NCI-H187 (cell line): ENCODE measurements around the gene ARHGAP1.
"Not testable (repeated sequence)": the region's sequence is repeated elsewhere in the genome, so short reads cannot be mapped to it uniquely, and the experiment has no call there.

Experiments used
- DNase-seq, 2 experiments: peaks; one replicate each; lab custom pipeline; 2025; lab: John Stamatoyannopoulos, UW

The ARHGAP1 gene

DNA sequence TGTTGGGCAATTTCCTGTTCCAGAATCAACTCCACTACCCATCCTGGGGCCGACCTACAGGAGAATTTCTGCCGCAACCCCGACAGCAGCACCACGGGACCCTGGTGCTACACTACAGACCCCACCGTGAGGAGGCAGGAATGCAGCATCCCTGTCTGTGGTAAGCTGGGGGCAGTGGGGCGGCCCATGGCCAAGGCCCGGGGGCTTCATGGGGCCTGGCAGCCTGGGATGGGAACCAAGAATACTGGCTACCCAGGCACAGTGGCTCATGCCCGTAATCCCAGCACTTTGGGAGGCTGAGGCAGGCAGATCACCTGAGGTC is 22.9 kb upstream of the ARHGAP1 start:
- DNase-seq, result no peak

DNA sequence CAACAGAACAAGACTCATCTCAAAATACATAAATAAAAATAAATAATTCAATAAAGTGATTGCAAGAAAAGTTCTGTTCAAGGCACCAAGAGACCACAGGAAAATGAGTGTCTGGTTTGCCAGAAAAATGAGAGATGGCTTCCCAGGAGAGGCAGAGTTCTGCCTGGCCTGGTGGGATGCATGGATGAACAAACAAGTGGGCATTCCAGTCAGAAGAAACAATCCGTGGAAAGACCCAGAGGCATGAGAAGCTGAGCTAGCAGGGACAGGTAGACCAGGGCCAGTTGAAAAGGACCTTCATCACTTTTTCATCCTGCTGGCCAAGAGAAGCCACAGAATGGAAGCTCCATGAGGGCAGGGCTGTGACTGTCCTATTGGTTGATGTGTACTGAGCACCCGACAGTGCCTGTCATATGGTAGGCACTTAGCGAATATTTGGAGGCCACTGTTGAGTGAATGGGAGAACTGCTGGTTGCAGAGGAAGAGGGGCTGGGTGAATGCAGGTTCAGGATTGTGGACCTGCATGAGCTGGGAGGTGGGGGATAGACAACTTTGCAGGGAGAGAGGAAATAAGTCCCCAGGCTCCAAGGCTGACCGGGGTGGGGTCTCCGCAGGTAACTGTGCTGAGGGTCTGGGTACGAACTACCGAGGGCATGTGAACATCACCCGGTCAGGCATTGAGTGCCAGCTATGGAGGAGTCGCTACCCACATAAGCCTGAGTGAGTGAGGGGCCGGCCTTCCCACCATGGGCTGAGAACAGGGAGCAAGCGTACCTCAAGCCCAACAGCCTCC is 22.3 kb upstream of the ARHGAP1 start:
- DNase-seq, result no peak

DNA sequence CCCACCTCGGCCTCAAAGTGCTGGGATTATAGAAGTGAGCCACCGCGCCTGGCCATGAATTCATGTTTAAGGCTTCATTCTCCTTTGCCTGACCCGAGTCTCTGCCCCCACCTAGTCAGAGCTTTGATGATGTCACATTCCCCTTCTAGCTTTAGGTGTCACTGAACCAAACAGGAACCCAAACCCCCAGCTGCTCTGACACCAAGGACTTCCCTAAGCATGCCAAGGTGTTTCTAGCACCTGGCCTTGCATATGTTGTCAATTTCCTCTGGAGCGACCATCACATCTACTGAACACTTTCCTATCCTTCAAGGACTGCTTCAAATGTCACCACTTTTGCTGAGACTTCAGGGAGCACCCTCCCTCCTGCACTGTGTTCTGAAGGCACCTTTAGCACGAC is 20.9 kb upstream of the ARHGAP1 start:
- DNase-seq, result no peak

DNA sequence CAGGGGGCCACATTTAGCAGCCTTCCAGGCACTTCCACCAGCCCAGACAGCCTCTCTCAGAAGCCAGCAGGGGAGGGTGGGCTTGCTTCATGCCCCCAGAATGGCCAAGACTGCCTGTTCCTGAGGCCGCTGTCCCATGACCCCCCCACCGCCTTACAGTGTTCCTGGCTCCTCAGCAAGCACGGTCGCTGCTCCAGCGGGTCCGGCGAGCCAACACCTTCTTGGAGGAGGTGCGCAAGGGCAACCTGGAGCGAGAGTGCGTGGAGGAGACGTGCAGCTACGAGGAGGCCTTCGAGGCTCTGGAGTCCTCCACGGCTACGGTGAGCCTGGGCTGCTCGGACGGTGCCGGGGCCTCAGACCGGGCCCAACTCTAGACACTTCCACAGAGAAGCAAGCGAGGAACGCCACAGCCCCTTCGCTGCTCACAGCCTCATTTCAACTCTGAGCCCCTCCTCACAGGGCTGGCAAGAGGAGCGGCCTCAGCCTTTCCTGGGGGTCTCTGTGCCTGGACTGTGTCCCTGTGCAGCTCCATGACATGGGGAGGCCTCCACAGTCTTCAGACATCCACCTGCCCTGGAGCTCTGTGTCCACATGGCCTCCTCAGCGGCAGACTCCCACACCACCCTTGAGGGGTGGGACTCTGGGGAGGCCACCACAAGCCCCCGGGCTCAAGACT is 19.3 kb upstream of the ARHGAP1 start:
- DNase-seq, result no peak

DNA sequence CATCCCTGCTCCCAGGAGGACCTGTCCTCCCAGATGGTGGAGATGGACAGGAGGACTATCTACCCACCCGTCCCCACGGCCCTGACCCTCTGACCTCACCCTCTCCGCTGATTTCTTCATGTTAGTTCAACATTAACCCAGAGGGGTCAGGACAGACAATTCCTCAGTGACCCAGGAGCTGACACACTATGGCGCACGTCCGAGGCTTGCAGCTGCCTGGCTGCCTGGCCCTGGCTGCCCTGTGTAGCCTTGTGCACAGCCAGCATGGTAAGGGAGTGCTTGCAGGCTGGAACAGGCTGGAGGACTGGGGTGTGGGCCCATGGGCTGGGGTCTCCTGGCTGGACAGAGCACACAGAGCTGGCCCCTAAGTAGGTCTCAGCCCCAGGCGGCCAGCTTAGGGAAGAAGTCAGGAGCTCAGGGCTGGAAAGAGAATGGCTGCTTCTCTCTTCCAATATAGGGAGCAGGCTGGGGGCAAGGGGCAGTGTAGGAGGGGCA is 18.7 kb upstream of the ARHGAP1 start, which contains the start of gene F2:
Gene F2, plus strand, starts transcription at position 166 of the 495 bp plus-strand sequence. Its CDS starts 23 bp downstream, at position 189.
- no peak for DNase-seq

DNA sequence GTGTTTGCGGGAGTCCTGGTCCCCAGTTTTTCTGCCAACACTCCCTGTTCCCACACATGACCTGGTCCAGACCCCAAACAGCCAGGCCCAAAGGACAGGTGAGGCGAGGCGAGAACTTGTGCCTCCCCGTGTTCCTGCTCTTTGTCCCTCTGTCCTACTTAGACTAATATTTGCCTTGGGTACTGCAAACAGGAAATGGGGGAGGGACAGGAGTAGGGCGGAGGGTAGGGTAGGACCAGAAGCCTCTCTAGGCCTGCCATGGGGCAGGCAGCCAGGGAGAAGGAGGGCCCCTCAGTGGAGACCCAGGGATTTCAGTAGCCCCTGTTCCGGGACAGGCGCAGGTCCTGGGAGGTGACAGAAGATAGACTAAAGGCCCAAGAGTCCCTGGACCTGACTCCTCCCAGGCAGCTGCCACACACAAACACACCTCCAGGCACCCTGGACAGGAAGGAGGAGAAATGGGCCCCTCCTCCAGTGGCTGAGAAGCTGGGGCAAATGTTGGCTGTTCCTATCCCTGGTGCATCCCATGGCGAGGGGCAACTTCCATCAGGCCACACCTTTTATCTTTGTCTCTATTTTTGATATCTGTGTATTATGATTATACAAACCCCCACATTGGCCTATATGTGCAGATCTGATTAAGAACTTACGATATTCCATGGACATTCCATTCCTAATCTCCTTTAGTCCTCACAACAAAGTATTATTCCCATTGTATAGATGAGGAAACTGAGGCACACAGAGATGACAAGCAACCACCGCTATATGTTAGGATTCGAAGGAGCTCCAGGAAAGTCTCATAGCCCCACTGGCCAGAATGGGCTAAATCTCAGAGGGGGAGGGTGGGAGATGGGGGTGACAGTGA is 18.0 kb upstream of the ARHGAP1 start:
- no peak for DNase-seq

DNA sequence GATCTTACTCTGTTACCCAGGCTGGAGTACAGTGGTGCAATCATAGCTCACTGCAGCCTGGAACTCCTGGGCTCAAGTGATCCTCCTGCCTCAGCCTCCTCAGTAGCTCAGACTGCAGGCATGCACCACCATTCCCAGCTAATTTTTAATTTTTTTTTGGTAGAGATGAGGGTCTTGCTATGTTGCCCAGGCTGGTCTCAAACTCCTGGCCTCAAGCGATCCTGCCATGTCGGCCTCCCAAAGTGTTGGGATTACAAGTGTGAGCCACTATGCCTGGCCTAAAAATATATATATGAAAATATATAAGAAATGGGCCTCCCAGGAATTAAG is 17.4 kb upstream of the ARHGAP1 start:
- DNase-seq, result not testable (repeated sequence)

DNA sequence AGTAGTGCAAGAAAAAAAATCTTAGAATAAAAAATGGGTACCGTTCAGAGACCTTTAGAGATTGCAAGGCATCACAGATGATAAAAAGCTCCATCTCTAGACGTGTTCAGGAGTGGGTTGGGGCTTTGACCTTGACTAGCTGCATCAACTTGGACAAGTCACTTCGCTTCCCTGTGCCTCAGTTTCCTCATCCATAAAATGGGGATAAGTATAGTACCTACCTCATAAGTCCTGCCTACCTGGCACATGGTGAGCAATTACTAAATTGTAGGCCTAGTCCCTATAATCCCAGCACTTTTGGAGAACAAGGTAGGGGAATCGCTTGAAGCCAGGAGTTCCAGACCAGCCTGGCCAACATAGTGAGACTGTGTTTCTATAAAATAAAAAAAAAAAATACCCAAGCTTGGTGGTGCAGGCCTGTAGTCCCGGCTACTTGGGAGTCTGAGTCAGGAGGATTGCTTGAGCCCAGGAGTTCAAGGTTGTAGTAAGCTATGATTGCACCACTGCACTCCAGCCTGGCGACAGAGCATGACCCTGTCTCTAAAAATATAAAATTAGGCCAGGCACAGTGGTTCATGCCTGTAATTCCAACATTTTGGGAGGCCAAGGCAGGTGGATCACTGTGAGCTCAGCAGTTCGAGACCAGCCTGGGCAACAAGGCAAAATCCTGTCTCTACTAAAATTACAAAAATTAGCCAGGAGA is 12.6 kb upstream of the ARHGAP1 start:
- no peak for DNase-seq

DNA sequence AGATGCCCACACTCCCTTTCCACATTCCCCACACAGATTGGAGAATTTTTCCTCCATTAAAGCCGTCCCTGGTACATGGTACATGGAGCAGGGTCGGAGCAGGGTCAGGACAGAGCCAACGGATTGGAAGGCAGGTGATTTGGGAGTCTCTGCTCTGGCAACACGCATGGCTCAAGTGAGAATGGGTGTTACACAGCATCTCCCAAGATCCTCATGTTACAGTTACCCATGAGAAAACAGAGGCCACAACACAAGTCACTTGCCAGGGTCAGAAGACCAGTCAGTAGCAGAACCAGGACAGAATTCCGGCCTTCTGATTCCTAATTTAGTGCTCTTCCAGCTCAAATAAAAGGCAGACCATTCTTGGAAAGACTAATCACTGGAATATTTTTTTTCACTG is 10.9 kb upstream of the ARHGAP1 start:
- DNase-seq, result no peak

DNA sequence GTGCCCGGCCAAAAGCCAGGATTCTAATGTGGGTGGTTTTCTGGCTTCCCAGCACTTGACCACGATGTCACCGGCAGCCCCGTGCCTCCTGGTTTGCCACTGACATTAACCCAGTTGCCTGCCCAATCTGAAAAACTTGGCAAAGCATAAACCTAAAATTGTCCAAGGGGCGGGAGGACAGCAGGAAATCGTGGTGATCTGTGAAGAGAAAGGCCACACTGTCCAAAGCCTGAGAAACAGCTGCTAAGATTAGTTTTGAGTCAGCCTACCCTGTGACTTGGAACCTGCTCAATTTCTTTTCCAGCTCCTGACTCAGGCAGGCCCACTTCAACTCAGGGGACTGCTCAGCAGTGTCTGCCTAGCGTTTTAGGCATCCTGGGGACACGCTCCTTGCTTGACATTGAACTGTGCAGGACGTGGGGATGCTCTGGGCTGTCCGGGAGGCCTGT is 10.4 kb upstream of the ARHGAP1 start:
- no peak for DNase-seq

DNA sequence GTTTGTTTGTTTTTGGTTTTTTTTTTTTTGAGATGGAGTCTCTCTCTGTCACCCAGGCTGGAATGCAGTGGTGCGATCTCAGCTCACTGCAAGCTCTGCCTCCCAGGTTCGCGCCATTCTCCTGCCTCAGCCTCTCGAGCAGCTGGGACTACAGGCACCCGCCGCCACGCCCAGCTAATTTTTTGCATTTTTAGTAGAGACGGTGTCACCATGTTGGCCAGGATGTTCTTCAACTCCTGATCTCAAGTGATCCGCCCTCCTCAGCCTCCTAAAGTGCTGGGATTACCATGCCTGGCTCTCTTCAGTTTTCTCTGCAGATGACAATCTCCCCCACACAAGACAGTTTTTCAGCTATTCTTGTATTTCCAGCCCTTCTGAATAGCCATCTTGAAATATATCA is 8.9 kb upstream of the ARHGAP1 start:
- DNase-seq, result not testable (repeated sequence)

DNA sequence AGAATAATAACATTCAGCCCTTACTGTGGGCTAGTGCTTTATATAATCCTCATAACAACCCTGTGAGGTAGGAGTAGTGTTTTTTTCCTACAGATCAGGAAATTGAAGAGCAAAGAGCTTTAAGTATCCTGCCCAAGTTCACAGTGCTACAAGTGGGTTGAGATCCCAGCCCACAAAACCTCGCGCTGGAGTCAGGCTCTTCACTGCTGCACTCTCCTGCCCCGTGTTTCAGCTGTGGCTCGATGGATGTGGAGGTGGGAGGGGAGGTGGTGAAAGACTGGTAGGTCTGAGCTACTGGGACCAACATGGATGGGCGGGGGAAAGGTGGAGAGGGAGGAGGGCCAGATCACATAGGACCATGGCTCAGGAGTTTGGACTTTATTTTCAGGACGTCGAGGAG is 6.5 kb upstream of the ARHGAP1 start:
- no peak for DNase-seq

DNA sequence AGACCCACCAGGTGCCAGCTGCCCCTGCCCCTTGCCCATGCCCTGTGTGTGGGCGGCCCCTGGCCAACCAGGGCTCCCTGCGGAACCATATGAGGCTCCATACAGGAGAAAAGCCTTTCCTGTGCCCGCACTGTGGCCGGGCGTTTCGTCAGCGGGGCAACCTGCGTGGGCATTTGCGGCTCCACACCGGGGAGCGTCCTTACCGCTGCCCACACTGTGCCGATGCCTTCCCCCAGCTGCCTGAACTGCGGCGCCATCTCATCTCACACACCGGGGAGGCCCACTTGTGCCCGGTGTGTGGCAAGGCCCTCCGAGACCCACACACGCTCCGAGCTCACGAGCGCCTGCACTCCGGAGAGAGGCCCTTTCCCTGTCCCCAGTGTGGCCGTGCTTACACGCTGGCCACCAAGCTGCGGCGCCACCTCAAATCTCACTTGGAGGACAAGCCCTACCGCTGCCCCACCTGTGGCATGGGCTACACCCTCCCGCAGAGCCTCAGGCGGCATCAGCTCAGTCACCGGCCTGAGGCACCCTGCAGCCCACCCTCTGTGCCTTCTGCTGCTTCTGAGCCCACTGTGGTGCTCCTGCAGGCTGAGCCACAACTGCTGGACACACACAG is 4.8 kb upstream of the ARHGAP1 start:
- no peak for DNase-seq

DNA sequence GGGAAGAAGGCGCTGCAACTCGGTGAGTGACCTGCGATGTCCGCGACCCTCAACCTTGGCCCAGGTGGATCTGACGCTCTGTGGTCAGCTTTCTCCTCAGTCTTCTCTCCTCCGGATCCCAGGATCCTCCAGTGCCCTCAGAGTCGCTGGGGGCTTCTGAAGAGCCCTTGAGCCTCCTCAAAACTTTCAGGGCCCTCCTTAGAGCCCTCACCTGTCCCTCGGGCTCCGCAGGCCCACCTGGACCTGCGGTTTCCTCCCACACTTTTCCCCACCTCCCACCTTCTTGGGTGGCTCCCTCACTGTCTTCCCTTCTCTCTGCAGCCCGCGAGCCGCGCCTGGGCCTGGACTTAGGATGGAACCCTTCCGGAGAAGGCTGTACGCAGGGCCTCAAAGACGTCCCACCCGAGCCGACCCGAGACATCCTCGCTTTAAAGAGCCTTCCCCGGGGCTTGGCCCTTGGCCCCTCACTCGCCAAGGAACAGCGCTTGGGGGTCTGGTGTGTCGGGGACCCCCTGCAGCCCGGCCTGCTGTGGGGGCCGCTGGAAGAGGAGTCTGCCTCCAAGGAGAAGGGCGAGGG is 747 bp upstream of the ARHGAP1 start:
- no peak for DNase-seq

DNA sequence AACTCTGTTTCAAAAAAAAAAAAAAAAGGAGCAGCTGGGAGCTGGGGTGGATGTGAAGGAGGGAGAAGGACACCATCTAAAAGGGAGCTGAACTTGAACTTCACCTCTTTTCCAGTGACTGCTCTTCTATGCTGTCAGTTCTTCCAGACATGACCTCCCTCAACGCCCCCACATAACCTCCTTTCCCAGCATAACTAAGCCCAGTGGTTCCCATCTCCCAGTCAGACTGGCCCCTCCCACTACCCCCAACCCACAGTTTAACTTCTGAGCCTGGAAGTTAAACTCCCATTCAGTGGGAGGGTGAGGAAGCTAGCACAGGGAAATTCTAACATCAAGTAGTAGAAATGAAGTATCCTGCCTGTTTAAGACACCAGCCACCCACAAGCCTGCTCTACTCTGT is 1.8 kb downstream of the ARHGAP1 start:
- no peak for DNase-seq

DNA sequence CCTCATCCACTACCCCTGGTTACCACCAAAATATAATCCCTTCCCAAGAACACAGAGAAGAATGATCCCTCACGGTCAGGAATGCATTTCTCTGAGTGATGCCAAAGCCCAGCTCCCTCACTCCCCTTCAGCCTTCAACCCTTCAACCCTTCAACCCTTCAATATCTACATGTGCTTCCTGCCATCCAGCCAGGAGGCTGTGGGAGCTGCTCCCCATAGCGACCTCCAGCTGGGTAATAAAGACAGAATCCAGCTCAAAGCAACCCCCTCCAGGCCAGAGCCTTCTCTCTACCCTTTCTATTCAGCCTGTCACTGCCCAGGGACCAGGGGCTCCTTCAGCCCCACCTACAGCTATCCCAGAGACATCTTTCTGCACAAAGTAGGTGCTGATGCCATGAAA is 2.7 kb downstream of the ARHGAP1 start:
- DNase-seq, result no peak

DNA sequence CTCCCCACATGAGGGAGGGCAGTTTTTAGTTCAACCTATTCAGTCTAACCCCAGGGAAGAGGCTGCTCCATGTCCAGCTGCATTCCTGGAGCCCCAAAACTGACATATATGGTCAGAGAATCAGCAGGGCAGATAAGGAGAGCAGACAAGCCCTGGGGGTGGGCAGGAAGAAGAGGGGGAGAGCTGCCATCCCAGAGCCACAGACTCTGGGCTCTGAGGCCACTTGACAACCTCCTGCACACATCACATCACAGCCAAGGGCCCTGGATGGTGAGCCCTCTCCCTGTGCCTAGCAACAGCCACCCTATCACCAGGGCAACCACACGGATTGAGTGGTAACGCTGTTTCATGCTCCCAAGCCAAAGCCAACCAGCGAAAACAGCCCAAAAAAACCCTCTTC is 3.1 kb downstream of the ARHGAP1 start:
- DNase-seq, result no peak

DNA sequence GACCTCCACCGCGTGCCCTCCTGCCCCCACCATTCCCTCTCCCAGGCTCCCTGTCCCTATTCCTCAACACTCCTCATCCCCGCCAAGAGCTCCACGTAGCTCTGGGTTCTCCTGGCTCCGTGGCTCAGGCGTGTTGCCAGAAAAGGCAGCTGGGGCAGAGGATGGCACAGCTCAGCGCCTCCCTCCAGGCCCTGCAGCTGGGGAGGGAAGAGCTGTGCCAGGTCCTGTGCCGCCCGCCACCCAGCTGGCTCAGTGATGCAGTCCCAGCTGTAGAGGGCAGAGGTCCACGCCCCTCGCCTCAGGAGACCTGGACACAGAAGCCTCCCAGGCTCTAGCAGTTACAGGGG is 4.2 kb downstream of the ARHGAP1 start:
- no peak for DNase-seq

DNA sequence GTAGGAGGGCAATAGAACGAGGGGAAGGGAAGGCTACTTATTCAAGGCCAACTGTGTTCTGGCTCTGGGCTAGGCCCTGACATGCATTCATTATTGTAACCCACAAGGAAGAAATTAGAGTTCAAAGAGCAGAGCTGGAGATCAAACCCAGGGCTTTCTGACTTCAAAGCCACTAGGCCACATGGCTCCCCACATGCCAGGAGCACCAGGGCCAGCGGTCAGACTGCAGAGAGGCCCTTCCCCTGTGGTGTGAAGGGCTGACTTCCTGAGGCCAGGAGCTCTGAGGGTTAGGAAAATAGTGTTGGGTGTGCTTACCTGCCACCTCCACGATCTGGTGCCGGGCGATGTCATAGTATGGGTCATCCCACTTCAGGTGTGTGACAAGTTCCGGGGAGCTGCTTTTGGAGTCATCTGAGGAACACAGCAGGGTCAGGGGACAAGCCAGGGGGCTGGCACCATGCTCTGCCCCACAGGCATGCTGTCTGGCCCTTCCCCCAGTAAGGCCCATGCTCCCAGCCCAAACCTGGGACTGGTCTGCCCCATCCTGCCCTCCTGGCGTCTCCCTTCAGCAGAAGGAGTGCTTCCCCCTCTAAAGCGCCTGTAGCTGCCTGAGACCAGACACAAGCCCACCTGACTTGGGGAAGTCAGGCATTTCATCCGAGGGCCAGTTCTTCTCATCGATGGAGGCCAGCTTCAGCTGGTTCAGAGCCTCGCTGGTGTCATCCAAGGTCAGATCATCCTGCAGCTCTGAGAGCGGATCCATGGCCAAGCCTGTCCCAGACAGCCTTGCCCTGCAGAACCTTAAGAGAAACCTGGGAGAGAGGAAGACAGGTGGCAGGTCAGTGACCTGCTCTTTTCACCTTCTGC is 4.8 kb downstream of the ARHGAP1 start:
- no peak for DNase-seq

DNA sequence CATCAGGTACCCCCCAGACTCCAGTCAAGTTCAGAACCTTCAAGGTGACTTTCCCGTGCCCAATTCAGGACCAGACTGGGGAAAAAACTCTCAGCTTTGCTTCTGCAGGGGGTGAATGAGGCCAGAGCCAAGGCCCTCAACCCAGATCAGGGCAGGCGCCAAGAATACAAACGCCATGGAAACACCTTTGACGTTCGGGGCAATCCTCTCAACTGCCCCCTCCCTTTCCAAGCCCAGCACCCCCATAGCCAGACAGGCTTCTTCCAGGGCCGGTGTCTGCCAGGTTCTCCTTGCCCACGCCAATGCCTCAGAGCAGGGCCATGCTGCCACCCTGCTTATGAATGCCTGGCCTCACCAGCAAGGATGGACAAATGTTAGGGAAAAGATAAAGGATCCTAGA is 5.8 kb downstream of the ARHGAP1 start:
- DNase-seq, result no peak
